NCI-H446 treated with DMSO at 0.1 percent for 48 hours (cell line): Measurements from ENCODE around the gene HMX3.
"Not testable (repeated sequence)": the region's sequence is repeated elsewhere in the genome, so short reads cannot be mapped to it uniquely, and the experiment has no call there.

ENCODE experiments used
- DNase-seq: peaks from one replicate; lab custom pipeline; 2025; lab: John Stamatoyannopoulos, UW

Gene HMX3

DNA sequence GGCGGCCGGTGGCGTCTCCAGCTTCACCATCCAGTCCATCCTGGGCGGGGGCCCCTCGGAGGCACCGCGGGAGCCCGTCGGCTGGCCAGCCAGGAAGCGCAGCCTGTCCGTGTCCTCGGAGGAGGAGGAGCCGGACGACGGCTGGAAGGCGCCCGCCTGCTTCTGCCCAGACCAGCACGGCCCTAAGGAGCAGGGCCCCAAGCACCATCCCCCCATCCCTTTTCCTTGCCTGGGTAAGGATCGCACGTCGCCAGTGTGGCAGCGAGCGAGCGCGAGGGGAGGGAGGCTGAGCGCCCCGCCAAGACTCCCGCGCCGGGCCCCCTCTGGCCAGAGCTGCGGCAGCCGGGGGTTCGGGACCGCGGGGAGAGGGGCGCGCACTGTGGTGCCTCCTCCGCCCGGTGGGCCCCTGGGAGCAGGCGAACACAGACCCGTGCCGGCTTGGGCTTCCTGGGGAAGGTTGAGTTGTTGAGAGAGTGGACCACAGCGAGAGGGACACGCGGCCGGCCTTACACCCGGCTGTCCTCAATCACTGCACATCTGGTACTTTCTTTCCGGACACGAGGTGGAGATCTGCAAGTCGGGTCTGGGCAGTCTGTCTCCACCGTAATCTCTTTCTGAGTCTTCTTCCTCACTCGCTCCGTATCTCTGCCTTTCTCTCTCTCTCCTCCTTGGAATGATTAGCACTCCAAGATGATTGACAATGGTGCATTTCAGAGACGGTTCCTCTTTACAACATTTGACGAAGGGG is 12.8 kb downstream of the HMX3 start:
- no peak for DNase-seq

DNA sequence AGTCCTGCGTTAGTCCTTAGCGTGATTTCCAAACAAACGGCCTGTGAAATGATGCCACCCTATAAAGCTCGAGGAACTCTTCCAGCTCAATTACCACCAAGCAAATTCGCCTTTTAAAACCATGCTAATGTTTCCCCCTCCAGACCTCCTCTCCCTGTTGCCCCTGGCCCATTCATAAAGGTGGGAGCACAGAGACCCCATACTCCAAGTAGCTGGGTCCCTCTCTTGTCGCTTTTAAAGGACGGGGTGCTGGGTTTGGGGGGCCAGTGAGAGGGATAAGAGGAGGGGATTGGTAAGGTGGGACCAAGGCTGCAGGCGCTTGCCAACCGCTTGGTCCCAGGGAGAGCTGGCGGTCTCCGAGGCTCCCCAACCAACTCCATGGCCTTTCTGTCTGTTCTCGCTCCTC is 13.4 kb downstream of the HMX3 start:
- no peak for DNase-seq

DNA sequence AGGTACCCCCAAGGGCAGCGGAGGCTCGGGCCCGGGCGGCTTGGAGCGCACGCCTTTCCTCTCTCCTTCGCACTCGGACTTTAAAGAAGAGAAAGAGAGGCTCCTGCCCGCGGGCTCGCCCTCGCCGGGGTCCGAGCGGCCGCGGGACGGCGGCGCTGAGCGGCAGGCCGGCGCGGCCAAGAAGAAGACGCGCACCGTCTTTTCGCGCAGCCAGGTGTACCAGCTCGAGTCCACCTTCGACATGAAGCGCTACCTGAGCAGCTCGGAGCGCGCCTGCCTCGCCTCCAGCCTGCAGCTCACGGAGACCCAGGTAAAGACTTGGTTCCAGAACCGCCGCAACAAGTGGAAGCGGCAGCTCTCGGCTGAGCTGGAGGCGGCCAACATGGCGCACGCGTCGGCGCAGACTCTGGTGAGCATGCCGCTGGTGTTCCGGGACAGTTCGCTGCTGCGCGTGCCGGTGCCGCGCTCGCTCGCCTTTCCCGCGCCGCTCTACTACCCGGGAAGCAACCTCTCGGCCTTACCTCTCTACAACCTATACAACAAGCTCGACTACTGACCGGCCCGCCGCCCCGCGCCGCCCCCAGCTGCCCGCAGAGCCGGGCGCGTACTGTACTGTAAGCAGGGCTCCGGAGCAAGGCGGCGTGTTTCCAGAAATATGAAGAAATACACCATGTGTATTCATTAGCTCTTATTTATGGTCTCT is 13.9 kb downstream of the HMX3 start:
- DNase-seq: no peak

DNA sequence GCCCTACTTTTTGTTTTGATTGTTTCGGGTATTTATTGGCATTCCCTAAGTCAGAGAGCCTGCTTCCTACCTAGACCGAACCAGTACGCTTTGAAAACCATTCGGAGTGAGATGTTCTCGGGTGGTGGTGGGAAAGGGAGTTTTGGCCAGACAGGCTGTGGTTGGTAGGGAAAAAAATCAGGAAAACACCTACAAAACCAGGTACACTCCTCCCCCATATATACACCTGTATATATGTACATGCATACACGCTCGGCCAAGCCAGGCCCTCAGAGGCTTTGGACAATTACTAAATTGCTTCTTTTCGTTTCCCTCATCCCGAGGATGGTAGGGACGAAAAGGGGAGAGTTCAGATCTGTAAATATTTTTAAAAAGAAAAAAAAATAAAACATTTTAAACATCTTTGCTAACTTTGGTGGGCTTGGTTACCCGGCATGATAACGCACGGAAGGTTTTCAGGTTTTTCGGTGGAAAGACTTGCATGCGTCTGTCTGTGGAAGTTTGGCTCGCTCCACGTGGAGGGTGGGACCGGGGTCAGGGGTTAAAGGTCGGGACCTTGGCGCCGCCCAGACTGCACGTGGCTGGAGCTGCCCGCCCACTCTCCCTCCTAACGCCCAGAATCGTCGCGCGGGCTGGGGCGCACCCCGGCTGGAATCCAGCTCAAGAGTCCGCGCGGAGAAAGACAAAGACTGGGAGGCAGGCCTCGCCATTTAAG is 14.7 kb downstream of the HMX3 start:
- no peak for DNase-seq

DNA sequence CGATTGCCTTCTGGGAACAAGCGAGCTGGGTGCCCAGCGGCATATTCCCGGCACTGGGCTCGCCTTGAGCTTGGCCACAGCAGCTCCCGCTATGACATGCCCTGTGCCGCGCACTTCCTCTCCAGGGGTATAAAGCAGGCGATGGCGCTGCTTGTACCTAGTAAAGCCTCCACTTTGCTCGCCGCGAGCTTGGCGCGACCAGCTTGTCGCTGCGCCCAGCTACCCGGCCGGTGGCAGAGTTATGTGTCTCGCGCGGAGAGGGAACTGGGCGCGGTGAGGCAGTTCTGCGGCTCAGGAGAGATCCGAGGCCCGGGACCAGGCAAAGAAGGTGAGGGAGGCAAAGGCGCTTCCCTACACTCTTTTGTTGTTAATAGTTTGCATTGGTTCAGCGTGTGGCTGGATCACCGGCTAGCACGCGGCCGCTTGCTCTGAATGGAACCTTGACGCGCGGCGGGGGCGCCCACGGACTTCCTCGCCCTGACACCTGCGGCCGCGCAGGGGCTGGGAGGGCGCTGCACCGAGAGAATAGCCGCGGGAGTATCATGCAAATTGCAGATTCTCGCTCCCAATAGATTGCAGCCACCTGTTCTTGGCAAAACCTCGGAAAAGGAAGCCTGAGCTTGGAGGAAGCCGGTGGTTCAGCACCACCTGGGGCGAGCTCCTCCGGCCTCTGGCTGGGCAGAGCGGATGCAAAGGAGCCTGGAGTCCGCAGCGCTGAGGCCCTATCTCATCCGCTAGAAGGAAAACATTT is 15.4 kb downstream of the HMX3 start:
- DNase-seq: no peak

DNA sequence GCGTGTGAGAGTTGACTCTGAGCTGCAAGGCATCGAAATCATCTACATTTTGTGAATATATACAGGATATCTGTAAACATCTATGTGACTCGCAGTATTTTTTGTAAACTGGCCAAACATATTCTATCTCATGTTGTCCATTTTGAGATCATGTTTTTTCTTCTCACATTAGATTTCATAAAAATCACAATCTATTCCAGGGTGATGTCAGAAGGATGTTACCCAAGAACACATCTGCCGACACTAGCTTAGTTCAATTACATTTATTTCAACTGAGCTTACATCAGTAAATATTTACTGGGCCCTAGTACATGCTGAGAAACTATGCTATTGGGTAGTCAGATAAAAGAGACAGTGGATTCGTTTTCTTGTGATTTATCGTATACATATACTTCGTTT is 16.0 kb downstream of the HMX3 start:
- DNase-seq: no peak

DNA sequence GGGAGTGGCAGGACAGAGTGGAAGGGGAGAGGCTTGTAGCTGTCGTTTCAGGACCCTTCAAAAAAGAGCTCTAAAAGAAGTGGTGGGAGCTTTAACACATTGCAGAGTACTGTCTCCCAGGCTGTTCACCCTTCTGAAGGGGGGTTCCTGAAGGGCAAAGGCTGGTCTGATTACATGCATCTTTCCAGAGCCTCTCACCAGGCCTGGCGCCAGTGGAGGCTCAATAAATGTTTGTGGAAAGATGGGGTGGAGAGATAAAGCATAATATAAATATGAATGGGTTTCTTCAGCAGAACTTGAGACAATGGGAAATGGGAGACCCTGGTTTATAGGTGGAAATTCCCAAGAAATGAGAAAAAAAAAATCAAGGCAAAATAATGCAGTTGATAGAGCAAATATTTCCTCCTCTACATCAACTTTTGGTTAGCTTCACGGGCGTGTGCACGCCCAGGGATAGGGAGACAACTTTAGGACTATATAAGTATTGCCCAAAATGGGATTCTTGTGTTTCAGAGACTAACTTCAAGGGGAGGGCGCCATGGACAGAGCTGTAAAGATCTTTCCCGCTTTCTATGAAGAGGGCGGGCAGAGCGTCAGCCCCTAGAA is 17.8 kb downstream of the HMX3 start:
- no peak for DNase-seq

DNA sequence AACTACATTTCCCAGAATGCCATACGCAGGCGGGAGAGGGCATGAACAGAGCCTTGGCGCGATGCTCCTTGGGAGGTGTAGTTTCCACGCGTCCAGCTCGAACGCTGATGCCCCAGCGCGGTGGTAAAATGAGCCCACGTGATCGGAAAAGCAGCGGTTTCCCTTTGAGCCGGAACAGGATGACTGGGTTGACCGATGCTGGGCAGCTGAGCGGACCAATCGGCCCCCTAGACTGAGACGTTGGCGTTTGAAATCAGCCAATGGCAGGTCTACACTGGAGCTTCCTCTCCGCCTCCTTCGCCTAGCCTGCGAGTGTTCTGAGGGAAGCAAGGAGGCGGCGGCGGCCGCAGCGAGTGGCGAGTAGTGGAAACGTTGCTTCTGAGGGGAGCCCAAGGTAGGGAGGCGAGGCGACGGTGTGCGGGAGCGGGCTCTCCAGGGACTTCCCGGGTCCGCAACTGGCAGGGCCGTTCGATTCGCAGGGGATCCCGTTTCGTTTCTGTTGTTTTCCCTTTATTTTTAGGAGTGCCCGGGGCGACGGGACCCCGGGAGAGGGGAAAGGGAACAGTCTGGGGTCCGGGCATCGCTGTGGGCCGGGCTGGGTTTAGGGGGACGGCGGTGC is 18.4 kb downstream of the HMX3 start, which contains the start of gene BUB3:
Gene BUB3, plus strand, starts transcription at position 311 of the 619 bp plus-strand sequence. CDS start 516 bp downstream, outside the sequence.
- peak; percentile 95 for DNase-seq

DNA sequence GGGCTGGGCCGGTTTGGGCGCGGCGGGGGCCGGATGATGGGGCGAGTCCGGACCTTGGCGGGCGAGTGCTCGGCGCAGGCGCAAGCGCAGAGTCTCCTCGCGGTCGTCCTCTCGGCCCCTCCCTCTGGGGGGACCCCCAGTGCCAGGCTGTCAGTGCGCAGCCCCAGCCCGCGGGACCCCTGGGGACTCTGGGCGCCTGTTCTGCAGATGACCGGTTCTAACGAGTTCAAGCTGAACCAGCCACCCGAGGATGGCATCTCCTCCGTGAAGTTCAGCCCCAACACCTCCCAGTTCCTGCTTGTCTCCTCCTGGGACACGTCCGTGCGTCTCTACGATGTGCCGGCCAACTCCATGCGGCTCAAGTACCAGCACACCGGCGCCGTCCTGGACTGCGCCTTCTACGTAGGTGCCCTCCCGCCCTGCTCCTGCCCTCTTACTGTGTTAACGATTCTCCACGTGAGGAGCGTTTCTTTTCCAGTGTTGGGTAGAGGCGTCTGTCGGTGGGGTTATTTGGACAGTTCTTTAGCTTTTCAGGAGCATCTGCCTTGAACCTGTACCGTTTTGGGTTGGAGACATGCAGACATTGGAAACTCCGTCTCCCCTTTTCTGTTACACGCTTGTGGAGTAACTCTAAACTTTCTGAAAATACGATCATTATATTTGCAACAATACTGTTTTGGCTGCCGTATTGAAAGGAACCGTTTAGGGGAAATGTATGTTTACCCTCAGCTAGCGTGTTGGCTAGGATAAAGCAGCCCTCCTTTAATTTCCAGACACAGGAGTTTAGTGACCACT is 19.1 kb downstream of the HMX3 start:
- no peak for DNase-seq

DNA sequence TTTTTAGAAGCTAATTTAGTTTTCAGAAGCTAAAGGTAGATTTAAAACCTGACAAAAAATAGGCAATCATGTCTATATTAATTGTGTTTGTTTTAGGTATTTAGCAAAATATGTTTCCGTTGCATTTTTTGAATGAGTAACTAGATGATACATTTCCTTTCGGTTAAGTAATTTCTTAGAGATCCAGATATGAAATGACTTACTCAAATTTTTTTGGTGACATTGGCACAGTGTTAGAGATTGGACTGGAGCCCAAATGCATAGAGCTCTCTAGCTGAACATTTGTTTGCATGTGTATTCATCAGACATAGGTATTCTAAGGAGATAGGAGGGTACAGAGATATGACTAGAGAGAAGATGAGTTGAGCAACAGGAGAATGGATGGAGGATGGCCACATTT is 20.3 kb downstream of the HMX3 start:
- no peak for DNase-seq

DNA sequence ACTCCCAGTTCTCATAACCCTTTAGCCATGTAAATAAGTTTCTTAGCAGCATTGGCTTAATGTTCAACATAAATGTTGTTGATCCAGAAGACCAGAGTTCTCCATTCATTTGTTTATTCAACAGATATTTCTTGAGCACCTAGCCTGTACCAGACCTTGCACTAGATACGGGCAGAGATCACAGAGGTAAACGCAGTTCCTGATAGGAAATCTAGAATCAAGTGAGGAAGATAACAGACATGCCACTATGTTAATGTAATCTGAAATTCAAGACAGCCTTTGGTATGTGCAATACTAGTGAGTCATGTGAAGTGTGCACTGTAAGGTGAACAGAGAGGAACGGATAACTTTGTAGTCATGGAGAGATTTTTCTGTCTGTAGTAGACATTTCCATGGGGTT is 21.4 kb downstream of the HMX3 start:
- DNase-seq: no peak

DNA sequence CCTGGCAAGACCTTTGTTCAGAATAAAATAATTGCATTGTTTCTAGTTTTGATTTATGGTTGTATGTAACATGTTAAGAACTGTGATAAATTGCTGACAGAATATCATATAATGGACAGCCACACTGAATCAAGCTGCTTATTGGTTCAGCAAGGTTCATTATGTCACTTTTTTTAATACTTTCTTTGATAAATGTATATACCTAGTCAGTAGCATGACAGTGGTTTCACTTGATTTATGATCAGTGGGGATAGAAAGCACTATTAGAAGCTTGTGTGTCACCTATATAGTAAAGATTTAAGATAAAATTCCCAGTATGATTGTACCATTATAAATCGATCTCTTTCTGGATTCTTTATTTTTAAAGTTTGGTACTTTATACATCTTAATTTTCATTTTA is 22.9 kb downstream of the HMX3 start:
- DNase-seq: no peak

DNA sequence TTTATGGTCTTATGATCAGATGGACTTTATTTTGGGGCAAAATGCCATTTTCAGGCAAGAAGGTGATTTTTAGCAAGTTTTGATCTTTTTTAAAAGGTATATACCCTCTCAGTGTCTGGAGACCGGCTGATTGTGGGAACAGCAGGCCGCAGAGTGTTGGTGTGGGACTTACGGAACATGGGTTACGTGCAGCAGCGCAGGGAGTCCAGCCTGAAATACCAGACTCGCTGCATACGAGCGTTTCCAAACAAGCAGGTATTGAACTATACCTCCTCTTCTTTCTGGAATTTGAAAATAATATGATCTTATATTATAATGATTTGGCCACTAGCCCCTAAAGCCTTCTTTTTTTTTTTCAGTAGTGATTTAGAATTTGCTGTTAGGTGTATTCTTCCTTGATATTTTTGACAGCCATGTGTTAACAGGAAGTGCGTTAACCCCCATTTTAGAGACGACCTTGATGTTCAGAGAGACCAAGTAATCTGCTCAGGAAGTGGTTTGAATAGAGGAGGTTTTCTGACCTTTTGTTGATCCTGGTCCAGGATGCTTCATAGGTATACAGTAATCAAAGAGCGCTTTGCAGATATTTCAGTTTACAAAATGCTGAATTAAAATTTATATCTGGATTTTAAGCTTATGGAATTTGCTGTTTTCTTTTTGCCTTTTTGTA is 24.7 kb downstream of the HMX3 start:
- no peak for DNase-seq

DNA sequence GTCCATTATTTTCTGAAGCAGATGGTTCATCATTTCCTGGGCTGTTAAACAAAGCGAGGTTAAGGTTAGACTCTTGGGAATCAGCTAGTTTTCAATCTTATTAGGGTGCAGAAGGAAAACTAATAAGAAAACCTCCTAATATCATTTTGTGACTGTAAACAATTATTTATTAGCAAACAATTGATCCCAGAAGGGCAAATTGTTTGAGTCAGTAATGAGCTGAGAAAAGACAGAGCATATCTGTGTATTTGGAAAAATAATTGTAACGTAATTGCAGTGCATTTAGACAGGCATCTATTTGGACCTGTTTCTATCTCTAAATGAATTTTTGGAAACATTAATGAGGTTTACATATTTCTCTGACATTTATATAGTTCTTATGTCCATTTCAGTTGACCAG is 28.5 kb downstream of the HMX3 start:
- no peak for DNase-seq

DNA sequence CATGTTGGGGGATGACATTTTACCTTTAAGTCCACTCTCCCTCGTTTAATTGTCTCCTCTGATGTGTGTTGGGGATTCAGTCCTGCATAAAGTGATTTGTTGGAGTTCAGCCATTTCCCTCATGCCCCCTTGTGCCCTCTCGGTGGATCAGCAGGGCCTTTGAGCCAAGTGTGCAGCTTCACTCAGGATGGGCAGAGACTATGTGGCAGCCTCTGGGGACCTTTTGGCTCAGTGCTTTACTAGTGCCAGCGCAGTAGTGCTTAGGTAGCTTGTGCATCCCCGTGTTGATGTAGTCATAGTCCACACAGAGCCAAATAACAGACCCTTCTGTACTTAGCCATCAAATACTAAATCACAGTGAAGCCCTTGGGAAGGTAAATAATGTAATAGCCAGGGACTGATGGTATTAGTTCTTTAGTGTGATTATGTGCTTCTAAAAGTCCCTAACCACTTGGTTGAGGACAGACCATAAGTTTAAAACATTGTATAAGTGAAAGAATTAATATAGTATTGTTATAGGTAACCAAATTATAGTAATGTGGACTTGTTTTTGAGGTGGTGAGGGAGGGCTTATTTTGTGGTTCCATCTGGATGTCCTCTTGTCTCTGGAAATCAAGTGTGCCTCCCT is 29.8 kb downstream of the HMX3 start:
- no peak for DNase-seq

DNA sequence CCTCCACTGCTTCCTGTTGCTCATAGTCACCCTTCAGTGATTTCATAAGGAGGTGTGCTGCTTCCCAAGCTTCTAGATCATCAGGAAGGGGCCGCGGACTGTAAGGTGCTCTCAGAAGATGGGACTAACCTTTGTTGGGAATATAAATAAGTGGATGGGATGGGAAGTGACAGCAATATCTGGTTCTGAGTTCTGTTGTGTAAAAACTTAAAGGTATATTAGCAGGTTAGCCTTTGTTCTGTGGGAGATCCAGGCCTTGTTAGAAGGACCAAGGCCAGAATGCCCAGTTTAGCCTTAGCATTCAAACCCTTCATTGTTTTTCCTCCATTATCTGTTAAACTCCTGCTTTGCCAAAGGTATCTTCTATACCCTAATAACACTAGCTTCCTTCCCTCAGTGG is 30.8 kb downstream of the HMX3 start:
- no peak for DNase-seq

DNA sequence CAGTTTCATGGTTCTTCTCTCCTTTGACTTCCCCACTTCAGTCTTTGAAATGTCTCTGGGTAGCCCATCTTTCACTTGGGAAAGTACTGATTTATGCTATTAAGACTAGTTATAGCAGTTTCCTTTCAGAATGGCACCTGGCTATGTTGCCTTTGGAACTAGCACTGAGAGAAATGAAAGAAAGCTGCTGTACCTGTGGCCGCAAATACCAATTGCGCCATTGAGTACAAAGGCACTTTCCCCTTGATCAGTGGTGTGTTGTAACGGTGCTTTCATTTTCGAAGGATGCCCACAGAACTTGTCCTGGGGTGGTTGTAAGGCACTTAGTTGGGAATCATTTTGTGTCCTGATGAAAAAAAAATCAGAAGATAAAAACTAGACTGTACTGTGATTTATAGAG is 35.2 kb downstream of the HMX3 start:
- no peak for DNase-seq

DNA sequence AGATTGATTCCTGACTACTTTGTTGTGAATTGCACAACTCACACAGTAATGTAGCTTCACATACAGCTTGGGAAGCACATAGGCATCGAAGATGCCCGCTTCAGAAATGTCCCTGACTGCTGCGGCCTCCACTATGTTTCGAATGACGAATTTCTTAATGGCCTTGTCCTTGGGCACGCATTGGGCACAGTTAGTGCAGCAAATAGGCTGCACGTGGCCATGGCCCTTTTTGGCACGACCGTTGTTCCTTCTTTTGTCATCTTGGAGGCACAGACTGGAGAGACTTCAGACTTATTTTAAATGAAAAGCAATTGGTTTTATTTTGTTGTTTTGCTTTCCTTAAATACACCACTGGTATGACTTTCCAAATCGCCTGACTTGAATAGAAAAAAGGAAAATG is 35.8 kb downstream of the HMX3 start:
- DNase-seq: not testable (repeated sequence)
